HL-60/S4 treated with retinoic acid at 250 ng/mL for 4 days and 3 days (cell line): ENCODE data around the gene DRC3.

Source experiments
- in situ Hi-C: fragments of 300-500 bp; cut with MboI; formaldehyde crosslinking; loops from 2 replicates; pipeline ENCODE4 v1.7.0; 2022; ENCODE audit warnings: low sequenced_read_pairs

DRC3 gene

GRCh38 chr17:17965152-17965721 lies 7.4 kb upstream of the DRC3 start:
- in situ Hi-C loops, result no loop called here

- in situ Hi-C loops, result no loop called here
These were observed 6.3 kb upstream of the DRC3 start for GRCh38 chr17:17966399-17966798.

- in situ Hi-C loops, result no loop called here
These were observed 1.8 kb upstream of the DRC3 start for GRCh38 chr17:17970699-17971430.

- in situ Hi-C loops, result no loop called here
These were observed 1.1 kb upstream of the DRC3 start for GRCh38 chr17:17971431-17972125.

- in situ Hi-C loops, result no loop called here
These were observed 241 bp downstream of the DRC3 start for GRCh38 chr17:17972952-17973254.

GRCh38 chr17:17975436-17975835 lies 2.8 kb downstream of the DRC3 start:
- in situ Hi-C loops, result no loop called here

- in situ Hi-C loops, result no loop called here
These were observed 4.4 kb downstream of the DRC3 start for GRCh38 chr17:17976931-17977570.

GRCh38 chr17:17978481-17979424 lies 6.1 kb downstream of the DRC3 start:
- in situ Hi-C loops, result no loop called here

GRCh38 chr17:17979778-17980177 lies 7.1 kb downstream of the DRC3 start:
- in situ Hi-C loops, result no loop called here

- in situ Hi-C loops, result no loop called here
These were observed 8.7 kb downstream of the DRC3 start for GRCh38 chr17:17981330-17981729.

- in situ Hi-C loops, result no loop called here
These were observed 10.1 kb downstream of the DRC3 start for GRCh38 chr17:17982801-17983200.

GRCh38 chr17:17983376-17983775 lies 10.7 kb downstream of the DRC3 start:
- in situ Hi-C loops, result no loop called here

- in situ Hi-C loops, result no loop called here
These were observed 11.1 kb downstream of the DRC3 start for GRCh38 chr17:17983776-17984175.

- in situ Hi-C loops, result no loop called here
These were observed 12.5 kb downstream of the DRC3 start for GRCh38 chr17:17985153-17985552.

- in situ Hi-C loops, result no loop called here
These were observed 12.9 kb downstream of the DRC3 start for GRCh38 chr17:17985555-17985954.

- in situ Hi-C loops, result no loop called here
These were observed 14.7 kb downstream of the DRC3 start for GRCh38 chr17:17987187-17987896.

- in situ Hi-C loops, result no loop called here
These were observed 15.2 kb downstream of the DRC3 start for GRCh38 chr17:17987901-17988300.

- in situ Hi-C loops, result no loop called here
These were observed 15.8 kb downstream of the DRC3 start for GRCh38 chr17:17988427-17988945.

- in situ Hi-C loops, result no loop called here
These were observed 16.4 kb downstream of the DRC3 start for GRCh38 chr17:17989081-17989480.

- in situ Hi-C loops, result no loop called here
These were observed 17.0 kb downstream of the DRC3 start for GRCh38 chr17:17989618-17990017.
